Measurements from ENCODE around the gene PCNX2.

The PCNX2 gene

GRCh38 chr1:233107130-233107660, 188.3 kb downstream of the PCNX2 start:
- no peaks in the 10 kb centered on the region for H3K36me3 ChIP-seq (ENCODE audit: control insufficient read depth in 5 of 5, insufficient read depth in 5 of 5, low read length in 5 of 5)
- H3K27me3 ChIP-seq (ENCODE audit: control insufficient read depth in 5 of 5, insufficient read depth in 4 of 5, low read length in 5 of 5): no peaks in the 10 kb centered on the region
- no peak overlapping the region for H3K9ac ChIP-seq (ENCODE audit: low read length in 5 of 5)
- no peaks in the 10 kb centered on the region for H3K9me3 ChIP-seq (ENCODE audit: control insufficient read depth in 5 of 5, low read length in 5 of 5)
- peaks cover 0 to 17% (median 15%) of the 10 kb centered on the region in 5 donors for H3K4me1 ChIP-seq (ENCODE audit: control insufficient read depth in 5 of 5, insufficient read depth in 5 of 5, low read length in 5 of 5)
- H3K27ac ChIP-seq (ENCODE audit: low read depth, low read length): no peak overlapping the region
- H3K4me3 ChIP-seq (ENCODE audit: low read depth in 1 of 5, low read length in 5 of 5): no peak overlapping the region

GRCh38 chr1:233105225-233105624, 190.3 kb downstream of the PCNX2 start:
- Histone ChIP-seq H3K4me3 (ENCODE audit: low read depth in 1 of 5, low read length in 5 of 5) (no peak overlapping the region), H3K9me3 (ENCODE audit: control insufficient read depth in 5 of 5, low read length in 5 of 5) (no peaks in the 10 kb centered on the region), H3K27me3 (ENCODE audit: control insufficient read depth in 5 of 5, insufficient read depth in 4 of 5, low read length in 5 of 5) (no peaks in the 10 kb centered on the region), H3K9ac (ENCODE audit: low read length in 5 of 5) (no peak overlapping the region), H3K36me3 (ENCODE audit: control insufficient read depth in 5 of 5, insufficient read depth in 5 of 5, low read length in 5 of 5) (no peaks in the 10 kb centered on the region), H3K27ac (ENCODE audit: low read depth, low read length) (no peak overlapping the region), H3K4me1 (ENCODE audit: control insufficient read depth in 5 of 5, insufficient read depth in 5 of 5, low read length in 5 of 5) (peaks cover 0 to 16% (median 15%) of the 10 kb centered on the region in 5 donors)

GRCh38 chr1:233102341-233102740, 193.2 kb downstream of the PCNX2 start:
- Histone ChIP-seq H3K27ac (ENCODE audit: low read depth, low read length) (no peak overlapping the region), H3K4me3 (ENCODE audit: low read depth in 1 of 5, low read length in 5 of 5) (no peak overlapping the region), H3K27me3 (ENCODE audit: control insufficient read depth in 5 of 5, insufficient read depth in 4 of 5, low read length in 5 of 5) (no peaks in the 10 kb centered on the region), H3K9ac (ENCODE audit: low read length in 5 of 5) (no peak overlapping the region), H3K36me3 (ENCODE audit: control insufficient read depth in 5 of 5, insufficient read depth in 5 of 5, low read length in 5 of 5) (no peaks in the 10 kb centered on the region), H3K4me1 (ENCODE audit: control insufficient read depth in 5 of 5, insufficient read depth in 5 of 5, low read length in 5 of 5) (peaks cover 0 to 4% (median 3%) of the 10 kb centered on the region in 5 donors), H3K9me3 (ENCODE audit: control insufficient read depth in 5 of 5, low read length in 5 of 5) (no peaks in the 10 kb centered on the region)

- peaks cover 0 to 6% (median 0%) of the 10 kb centered on the region in 5 donors for H3K4me1 ChIP-seq (ENCODE audit: control insufficient read depth in 5 of 5, insufficient read depth in 5 of 5, low read length in 5 of 5)
- H3K9me3 ChIP-seq (ENCODE audit: control insufficient read depth in 5 of 5, low read length in 5 of 5): no peaks in the 10 kb centered on the region
- H3K27me3 ChIP-seq (ENCODE audit: control insufficient read depth in 5 of 5, insufficient read depth in 4 of 5, low read length in 5 of 5): no peaks in the 10 kb centered on the region
- no peaks in the 10 kb centered on the region for H3K36me3 ChIP-seq (ENCODE audit: control insufficient read depth in 5 of 5, insufficient read depth in 5 of 5, low read length in 5 of 5)
- H3K4me3 ChIP-seq (ENCODE audit: low read depth in 1 of 5, low read length in 5 of 5): no peak overlapping the region
- no peak overlapping the region for H3K27ac ChIP-seq (ENCODE audit: low read depth, low read length)
- H3K9ac ChIP-seq (ENCODE audit: low read length in 5 of 5): no peak overlapping the region
Observed at GRCh38 chr1:233097959-233098580, 197.5 kb downstream of the PCNX2 start.

GRCh38 chr1:233097546-233097945, 198.0 kb downstream of the PCNX2 start:
- Histone ChIP-seq H3K9ac (ENCODE audit: low read length in 5 of 5) (no peak overlapping the region), H3K27me3 (ENCODE audit: control insufficient read depth in 5 of 5, insufficient read depth in 4 of 5, low read length in 5 of 5) (no peaks in the 10 kb centered on the region), H3K27ac (ENCODE audit: low read depth, low read length) (no peak overlapping the region), H3K4me3 (ENCODE audit: low read depth in 1 of 5, low read length in 5 of 5) (no peak overlapping the region), H3K36me3 (ENCODE audit: control insufficient read depth in 5 of 5, insufficient read depth in 5 of 5, low read length in 5 of 5) (no peaks in the 10 kb centered on the region), H3K9me3 (ENCODE audit: control insufficient read depth in 5 of 5, low read length in 5 of 5) (no peaks in the 10 kb centered on the region), H3K4me1 (ENCODE audit: control insufficient read depth in 5 of 5, insufficient read depth in 5 of 5, low read length in 5 of 5) (peaks cover 0 to 6% (median 0%) of the 10 kb centered on the region in 5 donors)

- peaks cover 0 to 17% (median 0%) of the 10 kb centered on the region in 5 donors for H3K4me1 ChIP-seq (ENCODE audit: control insufficient read depth in 5 of 5, insufficient read depth in 5 of 5, low read length in 5 of 5)
- no peak overlapping the region for H3K9ac ChIP-seq (ENCODE audit: low read length in 5 of 5)
- no peaks in the 10 kb centered on the region for H3K27me3 ChIP-seq (ENCODE audit: control insufficient read depth in 5 of 5, insufficient read depth in 4 of 5, low read length in 5 of 5)
- no peak overlapping the region for H3K27ac ChIP-seq (ENCODE audit: low read depth, low read length)
- H3K36me3 ChIP-seq (ENCODE audit: control insufficient read depth in 5 of 5, insufficient read depth in 5 of 5, low read length in 5 of 5): no peaks in the 10 kb centered on the region
- H3K9me3 ChIP-seq (ENCODE audit: control insufficient read depth in 5 of 5, low read length in 5 of 5): no peaks in the 10 kb centered on the region
- no peak overlapping the region for H3K4me3 ChIP-seq (ENCODE audit: low read depth in 1 of 5, low read length in 5 of 5)
Observed at GRCh38 chr1:233094691-233095090, 200.8 kb downstream of the PCNX2 start.

- Histone ChIP-seq H3K27me3 (ENCODE audit: control insufficient read depth in 5 of 5, insufficient read depth in 4 of 5, low read length in 5 of 5) (no peaks in the 10 kb centered on the region), H3K27ac (ENCODE audit: low read depth, low read length) (no peak overlapping the region), H3K9me3 (ENCODE audit: control insufficient read depth in 5 of 5, low read length in 5 of 5) (no peaks in the 10 kb centered on the region), H3K36me3 (ENCODE audit: control insufficient read depth in 5 of 5, insufficient read depth in 5 of 5, low read length in 5 of 5) (no peaks in the 10 kb centered on the region), H3K9ac (ENCODE audit: low read length in 5 of 5) (no peak overlapping the region), H3K4me1 (ENCODE audit: control insufficient read depth in 5 of 5, insufficient read depth in 5 of 5, low read length in 5 of 5) (peaks cover 0 to 17% (median 0%) of the 10 kb centered on the region in 5 donors), H3K4me3 (ENCODE audit: low read depth in 1 of 5, low read length in 5 of 5) (no peak overlapping the region)
Observed at GRCh38 chr1:233094269-233094668, 201.3 kb downstream of the PCNX2 start.

- Histone ChIP-seq H3K4me3 (ENCODE audit: low read depth in 1 of 5, low read length in 5 of 5) (no peak overlapping the region), H3K4me1 (ENCODE audit: control insufficient read depth in 5 of 5, insufficient read depth in 5 of 5, low read length in 5 of 5) (peaks cover 0 to 28% (median 3%) of the 10 kb centered on the region in 5 donors), H3K27me3 (ENCODE audit: control insufficient read depth in 5 of 5, insufficient read depth in 4 of 5, low read length in 5 of 5) (no peaks in the 10 kb centered on the region), H3K9me3 (ENCODE audit: control insufficient read depth in 5 of 5, low read length in 5 of 5) (no peaks in the 10 kb centered on the region), H3K36me3 (ENCODE audit: control insufficient read depth in 5 of 5, insufficient read depth in 5 of 5, low read length in 5 of 5) (no peaks in the 10 kb centered on the region), H3K9ac (ENCODE audit: low read length in 5 of 5) (no peak overlapping the region), H3K27ac (ENCODE audit: low read depth, low read length) (no peak overlapping the region)
Observed at GRCh38 chr1:233090746-233091494, 204.6 kb downstream of the PCNX2 start.

- peaks cover 0 to 23% (median 3%) of the 10 kb centered on the region in 5 donors for H3K4me1 ChIP-seq (ENCODE audit: control insufficient read depth in 5 of 5, insufficient read depth in 5 of 5, low read length in 5 of 5)
- no peak overlapping the region for H3K27ac ChIP-seq (ENCODE audit: low read depth, low read length)
- H3K36me3 ChIP-seq (ENCODE audit: control insufficient read depth in 5 of 5, insufficient read depth in 5 of 5, low read length in 5 of 5): no peaks in the 10 kb centered on the region
- no peaks in the 10 kb centered on the region for H3K9me3 ChIP-seq (ENCODE audit: control insufficient read depth in 5 of 5, low read length in 5 of 5)
- H3K9ac ChIP-seq (ENCODE audit: low read length in 5 of 5): no peak overlapping the region
- no peaks in the 10 kb centered on the region for H3K27me3 ChIP-seq (ENCODE audit: control insufficient read depth in 5 of 5, insufficient read depth in 4 of 5, low read length in 5 of 5)
- H3K4me3 ChIP-seq (ENCODE audit: low read depth in 1 of 5, low read length in 5 of 5): no peak overlapping the region
Observed at GRCh38 chr1:233089251-233089650, 206.3 kb downstream of the PCNX2 start.

GRCh38 chr1:233088613-233089012, 206.9 kb downstream of the PCNX2 start:
- H3K9me3 ChIP-seq (ENCODE audit: control insufficient read depth in 5 of 5, low read length in 5 of 5): no peaks in the 10 kb centered on the region
- H3K4me3 ChIP-seq (ENCODE audit: low read depth in 1 of 5, low read length in 5 of 5): no peak overlapping the region
- no peaks in the 10 kb centered on the region for H3K27me3 ChIP-seq (ENCODE audit: control insufficient read depth in 5 of 5, insufficient read depth in 4 of 5, low read length in 5 of 5)
- H3K4me1 ChIP-seq (ENCODE audit: control insufficient read depth in 5 of 5, insufficient read depth in 5 of 5, low read length in 5 of 5): peaks cover 0 to 23% (median 3%) of the 10 kb centered on the region in 5 donors
- H3K36me3 ChIP-seq (ENCODE audit: control insufficient read depth in 5 of 5, insufficient read depth in 5 of 5, low read length in 5 of 5): no peaks in the 10 kb centered on the region
- no peak overlapping the region for H3K9ac ChIP-seq (ENCODE audit: low read length in 5 of 5)
- no peak overlapping the region for H3K27ac ChIP-seq (ENCODE audit: low read depth, low read length)

All from subcutaneous abdominal adipose tissue (tissue), 5 donors.